Mesothelial cell of epicardium (in vitro differentiated cells): ENCODE results near the gene ACOX1. TPM values are rescaled to one million over a fixed set of nuclear protein-coding genes. Genes with fewer than 3 reads are reported as not detected.

Experiments
- DNase-seq, 2 experiments: peaks; one replicate each; pipeline ENCODE4 v3.0.0; 2021; ENCODE audit warnings: low spot score in 2 of 2; ENCODE audit not compliant: unreplicated experiment in 2 of 2
- H3K27ac Mint-ChIP-seq: 2 replicates; pipeline ENCODE4 v1.8.0; 2021; ENCODE audit warnings: mixed read lengths
- H3K27me3 Mint-ChIP-seq: 2 replicates; pipeline ENCODE4 v1.8.0; 2021; ENCODE audit warnings: low read depth, mixed read lengths
- H3K36me3 Mint-ChIP-seq: 2 replicates; pipeline ENCODE4 v1.8.0; 2021; ENCODE audit warnings: mixed read lengths
- H3K4me1 Mint-ChIP-seq: 2 replicates; pipeline ENCODE4 v1.8.0; 2021; ENCODE audit warnings: mixed read lengths
- H3K4me3 Mint-ChIP-seq: 2 replicates; pipeline ENCODE4 v1.8.0; 2021; ENCODE audit warnings: mild to moderate bottlenecking, moderate library complexity, mixed read lengths
- H3K9me3 Mint-ChIP-seq: 2 replicates; pipeline ENCODE4 v1.8.0; 2021; ENCODE audit warnings: mixed read lengths
- CTCF ChIP-seq: fragments of 200-600 bp; sonication (generic); IDR thresholded peaks from one replicate; pipeline ENCODE4 v1.5.0; 2021; ENCODE audit warnings: antibody characterized with exemption; ENCODE audit not compliant: unreplicated experiment
- total RNA-seq: library from RNA; stranded (reverse); gene quantifications from 3 replicates; pipeline ENCODE4 v1.2.1, GENCODE V29; 2021

ACOX1 gene
- total RNA-seq, 1 donor from 2014 or later, result 57.5 TPM

GRCh38 chr17:75943491-75943890, 35.5 kb downstream of the ACOX1 start:
- Mint-ChIP-seq H3K9me3 (no peaks in the 10 kb centered on the region), H3K4me1 (peaks cover 9% of the 10 kb centered on the region), H3K4me3 (no peak overlapping the region), H3K36me3 (peaks cover 14% of the 10 kb centered on the region), H3K27ac (no peak overlapping the region), H3K27me3 (no peaks in the 10 kb centered on the region)
- DNase-seq, result no peak
- TF ChIP-seq CTCF, result no peak

- no peak for DNase-seq
- no peaks in the 10 kb centered on the region for H3K27me3 Mint-ChIP-seq
- no peak overlapping the region for H3K4me3 Mint-ChIP-seq
- no peak overlapping the region for H3K27ac Mint-ChIP-seq
- H3K9me3 Mint-ChIP-seq, result no peaks in the 10 kb centered on the region
- peaks cover 10% of the 10 kb centered on the region for H3K36me3 Mint-ChIP-seq
- TF ChIP-seq CTCF, result no peak
- peaks cover 9% of the 10 kb centered on the region for H3K4me1 Mint-ChIP-seq
Measured at GRCh38 chr17:75942473-75942872, 36.5 kb downstream of the ACOX1 start.

GRCh38 chr17:75941442-75941819, 37.5 kb downstream of the ACOX1 start:
- H3K4me3 Mint-ChIP-seq, result peak overlapping the region; percentile 91
- H3K9me3 Mint-ChIP-seq, result no peaks in the 10 kb centered on the region
- H3K36me3 Mint-ChIP-seq, result peaks cover 8% of the 10 kb centered on the region
- no peak for DNase-seq
- H3K27ac Mint-ChIP-seq, result peak overlapping the region; percentile 88
- H3K4me1 Mint-ChIP-seq, result peaks cover 9% of the 10 kb centered on the region
- TF ChIP-seq CTCF, result no peak
- H3K27me3 Mint-ChIP-seq, result no peaks in the 10 kb centered on the region

- Mint-ChIP-seq H3K4me3 (peak within 1 kb of the TSS; percentile 91), H3K36me3 (peaks cover 6% of the 10 kb centered on the region), H3K27ac (peak within 1 kb of the TSS; percentile 88), H3K4me1 (peaks cover 9% of the 10 kb centered on the region), H3K27me3 (no peaks in the 10 kb centered on the region), H3K9me3 (no peaks in the 10 kb centered on the region)
- no peak for TF ChIP-seq CTCF
- peak; percentile 85 to 90 for DNase-seq
Measured at GRCh38 chr17:75940727-75941441, 38.1 kb downstream of the ACOX1 start, which contains the start of gene FBF1. FBF1 (minus strand) TSS chr17:75941042; CDS start chr17:75938149, 2,893 bp downstream.

- Mint-ChIP-seq H3K4me3 (no peak overlapping the region), H3K36me3 (no peaks in the 10 kb centered on the region), H3K4me1 (peaks cover 9% of the 10 kb centered on the region), H3K27ac (no peak overlapping the region), H3K27me3 (no peaks in the 10 kb centered on the region), H3K9me3 (no peaks in the 10 kb centered on the region)
- DNase-seq, result no peak
- no peak for TF ChIP-seq CTCF
Measured at GRCh38 chr17:75937652-75938051, 41.3 kb downstream of the ACOX1 start.
